HG03108 (cell line): ENCODE data around the gene ARHGAP24.

Experiments
- ATAC-seq: cut with Tn5 transposase; IDR thresholded peaks from one replicate; pipeline ENCODE4 v1.9.1; 2021; ENCODE audit warnings: moderate library complexity; ENCODE audit not compliant: unreplicated experiment

ARHGAP24 gene

DNA sequence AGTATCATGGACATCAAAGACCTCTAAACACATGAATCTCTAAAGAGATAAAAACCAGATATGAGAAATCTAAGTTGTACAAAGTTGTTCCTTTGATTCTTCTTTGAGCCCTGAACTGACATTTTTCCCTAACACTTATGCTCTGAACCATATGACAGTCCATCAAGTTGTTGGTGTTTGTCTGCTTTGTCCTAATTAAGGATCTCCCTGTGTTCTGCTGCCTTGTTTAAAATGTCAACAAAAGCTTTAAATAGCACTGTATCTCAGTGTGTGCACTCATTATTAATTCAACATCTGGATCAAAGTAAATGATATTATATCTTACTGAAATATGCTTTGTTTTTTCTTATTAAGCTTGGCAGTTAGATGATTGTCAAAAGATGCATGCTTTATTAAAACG is 563.1 kb downstream of the ARHGAP24 start:
- no peak for ATAC-seq

- ATAC-seq: no peak
Observed at GRCh38 chr4:86043755-86044592, 569.0 kb downstream of the ARHGAP24 start.

GRCh38 chr4:86044593-86044985 is 569.6 kb downstream of the ARHGAP24 start:
- ATAC-seq: no peak

GRCh38 chr4:86048426-86048825 is 573.5 kb downstream of the ARHGAP24 start:
- ATAC-seq: no peak

DNA sequence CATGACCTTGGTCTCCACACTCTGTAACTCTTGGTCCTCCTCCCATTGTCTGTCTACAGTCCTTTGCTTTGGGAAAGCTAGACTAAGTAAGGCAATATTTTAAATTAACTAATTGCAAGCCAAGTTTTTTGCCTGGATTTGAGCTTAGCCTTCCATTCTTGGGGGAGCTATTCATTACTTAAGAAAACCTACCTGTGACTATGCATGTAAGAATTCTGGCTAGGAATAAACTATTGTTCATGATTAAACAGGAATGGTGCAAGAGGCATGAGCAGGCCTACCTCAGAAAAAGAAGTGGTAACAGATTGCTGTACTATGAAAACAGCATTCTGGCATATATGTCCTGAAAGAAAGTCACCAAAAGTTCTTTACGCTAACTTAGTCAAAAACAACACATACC is 575.5 kb downstream of the ARHGAP24 start:
- ATAC-seq: no peak
